AG04450 (cell line): ENCODE results near the gene LGALS9C. TPM values are rescaled to one million over a fixed set of nuclear protein-coding genes. Genes with fewer than 3 reads are reported as not detected.
"Not testable (repeated sequence)": the region's sequence is repeated elsewhere in the genome, so short reads cannot be mapped to it uniquely, and the experiment has no call there.

Experiments used
- CTCF ChIA-PET: fragments of 300-600, 350-600 bp; formaldehyde crosslinking; extraction: SDS; loops from one replicate; lab custom pipeline; 2022; ENCODE audit warnings: antibody characterized with exemption, inconsistent platforms; lab: Charles Lee
- POLR2A ChIA-PET: fragments of 350-600 bp; formaldehyde crosslinking; extraction: SDS; loops from one replicate; lab custom pipeline; 2021; ENCODE audit warnings: antibody characterized with exemption, inconsistent platforms; lab: Yijun Ruan, JAX
- DNase-seq: peaks from one replicate; pipeline ENCODE4 v3.0.0-alpha.2; 2011; ENCODE audit warnings: low read depth, low spot score
- H3K27ac ChIP-seq: one replicate; pipeline ENCODE4 v1.5.1; 2012; ENCODE audit warnings: low read depth, low read length, control low read depth
- H3K27me3 ChIP-seq: one replicate; pipeline ENCODE4 v1.6.0; 2012; ENCODE audit warnings: low read length; ENCODE audit not compliant: control insufficient read depth, insufficient read depth
- H3K4me3 ChIP-seq: 2 replicates; pipeline ENCODE4 v1.5.1; 2011; ENCODE audit warnings: mild to moderate bottlenecking, low read depth, low read length, control low read depth
- H3K9me3 ChIP-seq: 2 replicates; pipeline ENCODE4 v1.5.1; 2012; ENCODE audit warnings: low read length; ENCODE audit not compliant: control insufficient read depth, insufficient read depth
- polyA minus RNA-seq: library from RNA; depleted of rRNA, polyadenylated mRNA; stranded (reverse); fragments of >200 nt; gene quantifications from 2 replicates; pipeline ENCODE4 v1.2.3, GENCODE V29; 2011; rRNA and poly(A)+ RNA removed
- polyA plus RNA-seq: library from polyadenylated mRNA; depleted of rRNA; stranded (reverse); fragments of >200 nt; gene quantifications from 2 replicates; pipeline ENCODE4 v1.2.3, GENCODE V29; 2011; rRNA removed
- TF ChIP-seq, protein P1 (sequence below): IDR thresholded peaks from 2 replicates; pipeline ENCODE4 v1.5.1; 2011; ENCODE audit warnings: low read depth, low read length, control low read depth, inconsistent platforms

LGALS9C gene
- polyA plus RNA-seq, result not detected in 2 replicates
- not detected in 2 replicates for polyA minus RNA-seq

- H3K4me3 ChIP-seq, CTCF ChIA-PET, H3K27ac ChIP-seq, H3K27me3 ChIP-seq, DNase-seq, H3K9me3 ChIP-seq, POLR2A ChIA-PET: not testable (repeated sequence)
These were observed at the start of gene LGALS9C for GRCh38 chr17:18476508-18477308. Gene LGALS9C, plus strand, starts transcription at chr17:18476789. Its CDS starts 66 bp downstream, at chr17:18476855.

- H3K27ac ChIP-seq, H3K27me3 ChIP-seq, POLR2A ChIA-PET, DNase-seq, CTCF ChIA-PET, H3K4me3 ChIP-seq, H3K9me3 ChIP-seq: not testable (repeated sequence)
These were observed 44.4 kb upstream of the LGALS9C start for GRCh38 chr17:18432206-18432605.

DNA sequence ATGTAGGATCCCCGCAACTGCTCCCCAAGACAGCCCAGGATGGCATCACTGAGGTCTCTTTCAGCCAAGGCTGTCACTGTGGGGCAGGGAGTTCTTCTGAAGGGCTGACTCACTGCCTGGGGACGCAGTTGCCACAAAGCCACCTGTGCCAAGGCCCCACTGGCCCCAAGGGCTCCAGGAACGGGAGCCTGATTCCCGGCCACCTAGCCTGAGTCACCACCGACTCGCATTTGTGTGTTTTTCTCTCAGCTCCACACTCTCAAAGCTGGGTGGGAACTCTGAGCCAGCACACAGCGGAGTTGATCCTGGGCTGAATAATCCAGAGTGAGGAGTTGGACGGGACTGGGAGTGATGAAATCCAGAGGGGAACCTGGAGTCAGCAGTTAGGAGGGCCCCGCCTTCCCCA is 37.1 kb upstream of the LGALS9C start:
- H3K27me3 ChIP-seq, POLR2A ChIA-PET, H3K4me3 ChIP-seq, H3K9me3 ChIP-seq, H3K27ac ChIP-seq, CTCF ChIA-PET, DNase-seq: not testable (repeated sequence)

GRCh38 chr17:18442093-18442492 is 34.5 kb upstream of the LGALS9C start:
- CTCF ChIA-PET, H3K27ac ChIP-seq, DNase-seq, H3K4me3 ChIP-seq, H3K27me3 ChIP-seq, POLR2A ChIA-PET, H3K9me3 ChIP-seq: not testable (repeated sequence)
- TF ChIP-seq, protein P1, sequence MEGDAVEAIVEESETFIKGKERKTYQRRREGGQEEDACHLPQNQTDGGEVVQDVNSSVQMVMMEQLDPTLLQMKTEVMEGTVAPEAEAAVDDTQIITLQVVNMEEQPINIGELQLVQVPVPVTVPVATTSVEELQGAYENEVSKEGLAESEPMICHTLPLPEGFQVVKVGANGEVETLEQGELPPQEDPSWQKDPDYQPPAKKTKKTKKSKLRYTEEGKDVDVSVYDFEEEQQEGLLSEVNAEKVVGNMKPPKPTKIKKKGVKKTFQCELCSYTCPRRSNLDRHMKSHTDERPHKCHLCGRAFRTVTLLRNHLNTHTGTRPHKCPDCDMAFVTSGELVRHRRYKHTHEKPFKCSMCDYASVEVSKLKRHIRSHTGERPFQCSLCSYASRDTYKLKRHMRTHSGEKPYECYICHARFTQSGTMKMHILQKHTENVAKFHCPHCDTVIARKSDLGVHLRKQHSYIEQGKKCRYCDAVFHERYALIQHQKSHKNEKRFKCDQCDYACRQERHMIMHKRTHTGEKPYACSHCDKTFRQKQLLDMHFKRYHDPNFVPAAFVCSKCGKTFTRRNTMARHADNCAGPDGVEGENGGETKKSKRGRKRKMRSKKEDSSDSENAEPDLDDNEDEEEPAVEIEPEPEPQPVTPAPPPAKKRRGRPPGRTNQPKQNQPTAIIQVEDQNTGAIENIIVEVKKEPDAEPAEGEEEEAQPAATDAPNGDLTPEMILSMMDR, result peak; percentile 32

- H3K27ac ChIP-seq, H3K9me3 ChIP-seq, H3K27me3 ChIP-seq, CTCF ChIA-PET, DNase-seq, POLR2A ChIA-PET, H3K4me3 ChIP-seq: not testable (repeated sequence)
These were observed 34.1 kb upstream of the LGALS9C start for GRCh38 chr17:18442532-18442931.

- H3K9me3 ChIP-seq, H3K27me3 ChIP-seq, H3K27ac ChIP-seq, H3K4me3 ChIP-seq, DNase-seq, POLR2A ChIA-PET, CTCF ChIA-PET: not testable (repeated sequence)
These were observed 28.9 kb upstream of the LGALS9C start for GRCh38 chr17:18447476-18448205.

- H3K4me3 ChIP-seq, DNase-seq, POLR2A ChIA-PET, H3K27ac ChIP-seq, H3K27me3 ChIP-seq, H3K9me3 ChIP-seq, CTCF ChIA-PET: not testable (repeated sequence)
These were observed 28.3 kb upstream of the LGALS9C start for GRCh38 chr17:18448311-18448710.

DNA sequence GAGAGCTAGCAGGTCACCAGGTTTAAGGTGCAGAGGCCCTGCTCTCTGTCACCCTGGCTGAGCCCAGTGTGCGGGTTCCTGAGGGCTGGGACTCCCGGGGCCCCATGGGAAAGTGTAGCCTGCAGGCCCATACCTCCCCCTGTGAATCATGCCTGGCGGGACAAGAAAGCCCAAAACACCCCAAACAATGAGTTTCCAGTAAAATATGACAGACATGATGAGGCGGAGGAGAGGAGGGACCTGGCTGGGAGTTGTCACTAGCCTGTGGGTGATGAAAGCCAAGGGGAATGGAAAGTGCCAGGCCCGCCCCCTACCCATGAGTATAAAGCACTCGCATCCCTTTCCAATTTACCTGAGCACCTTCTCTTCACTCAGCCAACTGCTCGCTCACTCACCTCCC is 26.8 kb upstream of the LGALS9C start:
- H3K27me3 ChIP-seq, POLR2A ChIA-PET, H3K4me3 ChIP-seq, DNase-seq, H3K9me3 ChIP-seq, CTCF ChIA-PET, H3K27ac ChIP-seq: not testable (repeated sequence)

GRCh38 chr17:18450998-18451397 is 25.6 kb upstream of the LGALS9C start:
- POLR2A ChIA-PET, H3K9me3 ChIP-seq, H3K27me3 ChIP-seq, CTCF ChIA-PET, H3K4me3 ChIP-seq, H3K27ac ChIP-seq, DNase-seq: not testable (repeated sequence)

DNA sequence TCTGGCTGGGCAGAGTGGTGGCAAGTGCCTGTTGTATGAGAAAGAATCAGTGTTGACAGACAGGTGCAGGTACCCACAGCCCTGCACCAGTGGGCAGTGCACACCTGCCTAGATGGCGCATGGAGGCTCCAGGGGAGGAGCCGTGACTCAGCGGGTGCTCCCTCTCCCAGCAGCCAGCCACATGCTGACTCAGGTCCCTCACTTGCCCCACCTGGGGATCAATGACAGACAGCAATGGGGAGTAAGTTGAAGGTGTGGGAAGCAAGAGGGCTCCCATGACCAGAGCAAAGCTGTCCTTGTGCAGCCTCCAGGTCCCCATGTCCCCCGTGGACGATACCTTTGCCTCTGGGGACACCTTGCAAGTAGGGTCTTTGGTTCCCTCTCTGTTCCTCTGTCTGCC is 24.6 kb upstream of the LGALS9C start:
- H3K9me3 ChIP-seq, H3K27ac ChIP-seq, CTCF ChIA-PET, H3K4me3 ChIP-seq, H3K27me3 ChIP-seq, DNase-seq, POLR2A ChIA-PET: not testable (repeated sequence)

GRCh38 chr17:18459035-18459434 is 17.6 kb upstream of the LGALS9C start:
- H3K27me3 ChIP-seq, CTCF ChIA-PET, H3K27ac ChIP-seq, POLR2A ChIA-PET, H3K9me3 ChIP-seq: not testable (repeated sequence)
- peak; percentile 13 for DNase-seq
- H3K4me3 ChIP-seq, result peak overlapping the region; percentile 25; the same call in 1 of the 2 replicates
